OCI-LY1 (cell line): ENCODE measurements around the gene TOX2.

Experiments used
- EZH2 ChIP-seq: fragments of 200-600 bp; sonication (generic), shearing (Covaris generic); IDR thresholded peaks from 2 replicates; pipeline ENCODE4 v1.8.0; 2017; ENCODE audit warnings: borderline replicate concordance, mixed run types, mild to moderate bottlenecking, antibody characterized with exemption, low read length, moderate library complexity, mixed read lengths
- TF ChIP-seq, protein P1 (sequence below): fragments of 200-600 bp; sonication (generic), shearing (Covaris generic); IDR thresholded peaks from 2 replicates; pipeline ENCODE4 v1.5.1; 2017; ENCODE audit warnings: mild to moderate bottlenecking, antibody characterized with exemption, low read length, moderate library complexity, mixed read lengths

DNA sequence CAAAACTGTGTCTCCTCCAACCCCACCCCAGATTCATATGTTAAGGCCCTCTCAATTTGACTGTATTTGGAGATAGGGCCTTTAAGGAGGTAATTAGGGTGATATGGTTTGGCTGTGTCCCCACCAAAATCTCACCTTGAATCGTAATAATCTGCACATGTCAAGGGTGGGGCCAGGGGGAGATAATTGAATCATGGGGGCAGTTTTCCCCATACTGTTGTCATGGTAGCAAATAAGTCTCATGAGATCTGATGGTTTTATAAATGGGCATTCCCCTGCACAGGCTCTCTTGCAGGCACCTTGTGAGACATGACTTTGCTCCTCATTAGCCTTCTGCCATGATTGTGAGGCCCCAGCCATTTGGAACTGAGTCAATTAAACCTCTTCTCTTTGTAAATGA, 46.6 kb upstream of the TOX2 start:
- TF ChIP-seq, protein P1, sequence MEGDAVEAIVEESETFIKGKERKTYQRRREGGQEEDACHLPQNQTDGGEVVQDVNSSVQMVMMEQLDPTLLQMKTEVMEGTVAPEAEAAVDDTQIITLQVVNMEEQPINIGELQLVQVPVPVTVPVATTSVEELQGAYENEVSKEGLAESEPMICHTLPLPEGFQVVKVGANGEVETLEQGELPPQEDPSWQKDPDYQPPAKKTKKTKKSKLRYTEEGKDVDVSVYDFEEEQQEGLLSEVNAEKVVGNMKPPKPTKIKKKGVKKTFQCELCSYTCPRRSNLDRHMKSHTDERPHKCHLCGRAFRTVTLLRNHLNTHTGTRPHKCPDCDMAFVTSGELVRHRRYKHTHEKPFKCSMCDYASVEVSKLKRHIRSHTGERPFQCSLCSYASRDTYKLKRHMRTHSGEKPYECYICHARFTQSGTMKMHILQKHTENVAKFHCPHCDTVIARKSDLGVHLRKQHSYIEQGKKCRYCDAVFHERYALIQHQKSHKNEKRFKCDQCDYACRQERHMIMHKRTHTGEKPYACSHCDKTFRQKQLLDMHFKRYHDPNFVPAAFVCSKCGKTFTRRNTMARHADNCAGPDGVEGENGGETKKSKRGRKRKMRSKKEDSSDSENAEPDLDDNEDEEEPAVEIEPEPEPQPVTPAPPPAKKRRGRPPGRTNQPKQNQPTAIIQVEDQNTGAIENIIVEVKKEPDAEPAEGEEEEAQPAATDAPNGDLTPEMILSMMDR = no peak
- TF ChIP-seq EZH2 = no peak
